ENCODE measurements around the gene CD80.

The CD80 gene

DNA sequence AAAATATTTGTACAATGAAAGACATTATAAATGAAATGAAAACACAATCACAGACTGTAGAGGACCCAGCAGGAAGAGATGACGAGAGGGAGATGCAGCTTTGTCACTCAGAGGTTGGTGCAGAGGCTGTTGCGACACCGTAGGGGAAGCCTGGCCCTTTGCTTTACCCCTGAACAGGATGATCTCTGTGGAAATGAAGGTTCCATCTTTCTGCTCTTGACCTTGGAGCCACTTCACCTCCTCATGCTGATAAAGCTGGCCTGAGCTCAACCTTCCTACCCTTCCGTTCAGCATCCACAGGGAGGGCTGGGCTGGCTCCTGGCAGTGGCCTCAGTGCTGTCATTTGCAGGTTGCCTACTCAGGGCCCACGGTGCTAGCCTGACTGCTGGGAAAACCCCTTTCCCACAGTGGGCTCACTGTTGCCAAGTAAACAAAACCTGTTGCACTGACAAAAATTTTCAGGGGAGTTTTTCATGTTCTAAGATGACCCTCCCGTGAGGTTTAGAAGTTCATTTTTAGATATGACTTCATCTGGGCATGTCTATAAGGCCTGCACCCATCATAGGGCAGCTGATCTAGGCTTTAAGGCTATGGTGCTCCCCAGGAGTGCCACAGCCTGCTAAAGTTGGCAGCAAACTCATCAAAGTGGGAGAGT is 3.0 kb upstream of the CD80 start:
- DNase-seq (ENCODE audit: low read depth), result no peak
- TF ChIP-seq, protein P1, sequence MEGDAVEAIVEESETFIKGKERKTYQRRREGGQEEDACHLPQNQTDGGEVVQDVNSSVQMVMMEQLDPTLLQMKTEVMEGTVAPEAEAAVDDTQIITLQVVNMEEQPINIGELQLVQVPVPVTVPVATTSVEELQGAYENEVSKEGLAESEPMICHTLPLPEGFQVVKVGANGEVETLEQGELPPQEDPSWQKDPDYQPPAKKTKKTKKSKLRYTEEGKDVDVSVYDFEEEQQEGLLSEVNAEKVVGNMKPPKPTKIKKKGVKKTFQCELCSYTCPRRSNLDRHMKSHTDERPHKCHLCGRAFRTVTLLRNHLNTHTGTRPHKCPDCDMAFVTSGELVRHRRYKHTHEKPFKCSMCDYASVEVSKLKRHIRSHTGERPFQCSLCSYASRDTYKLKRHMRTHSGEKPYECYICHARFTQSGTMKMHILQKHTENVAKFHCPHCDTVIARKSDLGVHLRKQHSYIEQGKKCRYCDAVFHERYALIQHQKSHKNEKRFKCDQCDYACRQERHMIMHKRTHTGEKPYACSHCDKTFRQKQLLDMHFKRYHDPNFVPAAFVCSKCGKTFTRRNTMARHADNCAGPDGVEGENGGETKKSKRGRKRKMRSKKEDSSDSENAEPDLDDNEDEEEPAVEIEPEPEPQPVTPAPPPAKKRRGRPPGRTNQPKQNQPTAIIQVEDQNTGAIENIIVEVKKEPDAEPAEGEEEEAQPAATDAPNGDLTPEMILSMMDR (conservative IDR thresholded peaks at IDR 0.05; ENCODE audit: low read depth, low read length), result no peak
- H3K4me3 ChIP-seq (ENCODE audit: low read length), result no peak overlapping the region

DNA sequence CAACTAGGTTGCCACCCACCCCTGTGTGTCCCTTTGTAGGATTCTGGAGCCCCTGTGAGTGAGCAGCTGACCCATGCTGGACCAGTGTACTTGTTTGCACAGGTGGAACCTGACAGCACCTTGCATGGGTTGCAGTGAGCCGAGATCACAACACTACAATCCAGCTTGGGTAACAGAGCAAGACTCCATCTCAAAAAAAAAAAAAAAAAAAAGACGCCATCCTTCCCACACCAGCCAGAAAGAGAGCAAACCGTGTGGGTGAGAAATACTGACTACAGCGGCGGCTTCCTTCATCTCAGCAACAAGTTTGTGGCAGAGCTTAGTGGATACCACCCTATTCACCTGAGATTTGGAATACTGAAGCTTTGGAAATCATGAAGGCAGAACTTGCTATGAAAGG is 746 bp upstream of the CD80 start:
- TF ChIP-seq, protein P1 (conservative IDR thresholded peaks at IDR 0.05; ENCODE audit: low read depth, low read length), result no peak
- no peak overlapping the region for H3K4me3 ChIP-seq (ENCODE audit: low read length)
- no peak for DNase-seq (ENCODE audit: low read depth)

DNA sequence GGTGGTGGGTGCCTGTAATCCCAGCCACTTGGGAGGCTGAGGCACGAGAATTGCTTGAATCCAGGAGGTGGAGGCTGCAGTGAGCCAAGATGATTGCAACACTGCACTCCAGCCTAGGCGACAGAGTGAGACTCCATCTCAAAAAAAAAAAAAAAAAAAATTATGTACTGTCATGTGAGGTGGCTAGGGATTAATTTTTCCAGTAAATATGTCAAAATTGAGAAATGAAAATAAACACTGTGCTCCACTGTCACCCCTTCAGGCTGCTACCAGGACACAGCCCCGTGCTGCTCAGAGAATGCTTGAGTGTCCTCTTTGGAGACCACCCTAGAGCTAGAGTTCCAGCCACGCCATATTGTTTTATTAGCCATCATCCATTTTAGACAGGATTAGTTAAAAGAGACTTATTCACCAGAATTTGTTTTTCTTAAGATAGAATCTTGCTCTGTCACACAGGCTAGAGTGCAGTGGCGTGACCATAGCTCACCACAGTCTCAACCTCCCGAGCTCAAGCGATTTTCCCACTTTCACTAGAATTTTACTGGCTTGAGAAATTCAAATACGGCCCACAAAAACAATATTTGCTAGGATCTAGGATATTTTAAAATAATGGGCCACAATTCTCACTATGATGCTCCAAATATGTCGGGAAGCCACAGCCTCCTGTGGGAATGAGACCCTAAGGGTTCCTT is 642 bp downstream of the CD80 start:
- DNase-seq (ENCODE audit: low read depth), result no peak
- TF ChIP-seq, protein P1 (conservative IDR thresholded peaks at IDR 0.05; ENCODE audit: low read depth, low read length), result no peak
- H3K4me3 ChIP-seq (ENCODE audit: low read length), result no peak overlapping the region

DNA sequence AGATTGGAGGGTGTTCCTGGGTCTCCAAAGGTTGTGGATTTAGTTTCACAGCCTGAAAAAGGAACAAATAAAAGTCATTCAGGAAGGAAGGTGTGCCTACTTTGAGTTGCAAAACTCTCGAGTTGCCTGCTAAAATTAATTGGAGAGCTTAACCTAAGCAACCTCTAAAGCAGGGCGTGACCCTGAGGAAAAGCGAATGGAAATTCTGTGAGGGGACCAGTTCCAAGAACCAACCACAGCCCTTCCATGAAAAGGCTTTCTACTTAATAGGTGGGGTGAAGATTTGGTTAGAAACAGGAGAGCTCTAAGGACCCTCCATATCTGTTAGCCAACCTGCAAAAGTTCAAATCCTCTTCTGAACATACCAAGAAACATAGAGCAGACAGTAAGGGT is 1.5 kb downstream of the CD80 start:
- no peak for DNase-seq (ENCODE audit: low read depth)
- TF ChIP-seq, protein P1 (conservative IDR thresholded peaks at IDR 0.05; ENCODE audit: low read depth, low read length), result no peak
- no peak overlapping the region for H3K4me3 ChIP-seq (ENCODE audit: low read length)

DNA sequence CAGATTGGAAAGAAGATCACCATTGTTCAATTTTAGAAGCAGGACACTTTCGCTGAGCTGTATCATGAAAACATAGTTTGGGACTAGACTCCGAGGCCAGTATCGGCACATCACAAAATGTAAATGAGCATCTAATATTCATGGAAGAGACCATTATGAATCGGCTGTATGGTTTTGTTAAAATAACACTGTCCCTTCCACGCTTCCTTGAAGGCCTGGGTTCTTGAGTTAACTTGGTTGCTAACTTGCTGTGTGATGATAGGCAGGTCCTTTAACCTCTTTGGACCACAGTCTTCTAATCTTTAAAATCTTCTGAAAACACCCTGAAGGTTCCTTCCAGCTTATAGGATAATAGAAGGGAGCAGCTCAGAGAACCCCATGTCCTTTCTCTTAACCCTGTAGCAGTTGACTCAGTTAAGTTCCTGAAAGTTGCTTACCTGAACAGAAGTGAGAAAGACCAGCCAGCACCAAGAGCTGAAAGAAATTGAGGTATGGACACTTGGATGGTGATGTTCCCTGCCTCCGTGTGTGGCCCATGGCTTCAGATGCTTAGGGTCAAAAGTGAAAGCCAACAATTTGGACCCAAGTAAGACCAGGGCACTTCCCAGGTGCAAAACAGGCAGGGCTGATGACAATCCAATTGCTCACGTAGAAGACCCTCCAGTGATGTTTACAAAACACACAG is 2.1 kb downstream of the CD80 start:
- DNase-seq (ENCODE audit: low read depth), result no peak
- TF ChIP-seq, protein P1 (conservative IDR thresholded peaks at IDR 0.05; ENCODE audit: low read depth, low read length), result no peak
- no peak overlapping the region for H3K4me3 ChIP-seq (ENCODE audit: low read length)

DNA sequence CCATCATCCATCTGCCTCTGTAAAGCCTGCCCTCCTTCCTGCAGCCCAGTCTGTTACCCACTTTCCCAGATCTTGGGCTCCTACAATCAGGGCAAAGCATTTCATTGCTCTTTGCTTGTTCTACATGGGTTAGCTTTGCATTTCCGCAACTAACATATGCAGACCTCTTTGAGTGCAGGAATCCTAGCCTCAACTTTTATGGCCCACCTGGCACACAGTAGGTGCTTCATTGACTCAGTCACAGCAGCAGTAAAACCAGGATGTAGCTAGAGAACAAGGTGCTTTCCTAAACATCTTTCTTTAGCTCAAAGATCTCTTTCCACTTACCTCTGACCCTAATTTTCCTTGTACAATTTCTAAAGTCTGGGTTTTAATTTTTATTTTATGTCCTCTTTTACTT is 3.5 kb downstream of the CD80 start:
- TF ChIP-seq, protein P1 (conservative IDR thresholded peaks at IDR 0.05; ENCODE audit: low read depth, low read length), result no peak

More for the DNA sequence above, 3.5 kb downstream of the CD80 start:
- no peak overlapping the region for H3K4me3 ChIP-seq (ENCODE audit: low read length)
- no peak for DNase-seq (ENCODE audit: low read depth)

Measured in retinal pigment epithelial cell (primary cell).